Adrenal gland (tissue), 5 donors: ENCODE data around the gene EVC.

ENCODE experiments used
- CTCF ChIP-seq, 6 experiments: fragments of 450-650 bp in 4 of 6; fragments of 200-600 bp in 2 of 6; sonication (generic) in 1 of 6; IDR thresholded peaks; 1 replicate in 5 of 6; 2 replicates in 1 of 6; pipeline versions ENCODE4 v1.5.1 to v1.8.0; 2016 to 2021; ENCODE audit warnings: antibody characterized with exemption in 6 of 6, mild to moderate bottlenecking in 2 of 6, moderate library complexity in 1 of 6
- POLR2A ChIP-seq, 2 donors: fragments of 450-650 bp; IDR thresholded peaks; one replicate each; pipeline ENCODE4 v1.6.1; 2017; ENCODE audit warnings: antibody characterized with exemption in 2 of 2, mild to moderate bottlenecking in 2 of 2, moderate library complexity in 1 of 2
- donor health status: DM: no; HTN: no; CAD: no.

- TF ChIP-seq POLR2A (IDR thresholded peaks at IDR 0.05) (no peak), CTCF (IDR thresholded peaks at IDR 0.05) (no peak)
Measured at GRCh38 chr4:5782829-5783476, 72.0 kb downstream of the EVC start.
